Liver (tissue), 9 donors: ENCODE results near the gene CFAP157. TPM values are rescaled to one million over a fixed set of nuclear protein-coding genes. Genes with fewer than 3 reads are reported as not detected.

Experiments used
- DNase-seq: peaks from one replicate; pipeline ENCODE4 v3.0.0-alpha.2; 2017; ENCODE audit warnings: low spot score
- H3K27ac ChIP-seq, 2 donors: one replicate each; pipeline ENCODE4 v1.7.0; 2013; ENCODE audit warnings: inconsistent platforms in 2 of 2, low read length in 2 of 2, control low read depth in 1 of 2, low read depth in 1 of 2, mild to moderate bottlenecking in 1 of 2
- H3K27me3 ChIP-seq, 4 donors: one replicate each; pipeline versions ENCODE4 v1.6.1 to v1.7.0; 2013; ENCODE audit warnings: low read length in 3 of 4, inconsistent platforms in 1 of 4, mild to moderate bottlenecking in 1 of 4, moderate library complexity in 1 of 4; ENCODE audit not compliant: control insufficient read depth in 4 of 4, insufficient read depth in 4 of 4
- H3K36me3 ChIP-seq, 4 donors: one replicate each; pipeline versions ENCODE4 v1.6.1 to v1.7.0; 2013; ENCODE audit warnings: low read length in 3 of 4, mild to moderate bottlenecking in 3 of 4, low read depth in 1 of 4, moderate library complexity in 1 of 4; ENCODE audit not compliant: control insufficient read depth in 4 of 4, insufficient read depth in 3 of 4
- H3K4me1 ChIP-seq, 4 donors: one replicate each; pipeline versions ENCODE4 v1.6.1 to v1.7.0; 2013; ENCODE audit warnings: low read length in 3 of 4, mild to moderate bottlenecking in 3 of 4, moderate library complexity in 1 of 4; ENCODE audit not compliant: control insufficient read depth in 4 of 4, insufficient read depth in 4 of 4
- H3K4me3 ChIP-seq, 3 donors: one replicate each; pipeline versions ENCODE4 v1.6.1 to v1.7.0; 2013; ENCODE audit warnings: low read length in 3 of 3, control low read depth in 1 of 3, low read depth in 1 of 3, mild to moderate bottlenecking in 1 of 3
- H3K9ac ChIP-seq, 2 donors: one replicate each; pipeline ENCODE4 v1.7.0; 2013; ENCODE audit warnings: low read length in 2 of 2, mild to moderate bottlenecking in 2 of 2, moderate library complexity in 2 of 2, control low read depth in 1 of 2, low read depth in 1 of 2
- H3K9me3 ChIP-seq, 4 donors: one replicate each; pipeline versions ENCODE4 v1.6.1 to v1.7.0; 2013; ENCODE audit warnings: low read length in 3 of 4; ENCODE audit not compliant: control insufficient read depth in 4 of 4
- ATF3 ChIP-seq: IDR thresholded peaks from 2 replicates; pipeline ENCODE4 v1.6.1; 2016; ENCODE audit warnings: antibody characterized with exemption
- CTCF ChIP-seq: fragments of 150-350 bp; IDR thresholded peaks from 2 replicates; pipeline ENCODE4 v1.5.1; 2017; ENCODE audit warnings: improper control_type of control experiment, low read depth, low read length; ENCODE audit not compliant: missing input control
- EGR1 ChIP-seq, 2 donors: IDR thresholded peaks; 2 replicates each; pipeline ENCODE4 v1.6.1; 2016 to 2018; ENCODE audit warnings: antibody characterized with exemption in 2 of 2, low read depth in 2 of 2
- FOXA2 ChIP-seq: IDR thresholded peaks from 2 replicates; pipeline ENCODE4 v1.6.1; 2016; ENCODE audit warnings: antibody characterized with exemption
- GABPA ChIP-seq, 2 donors: IDR thresholded peaks in 1 of 2; conservative IDR thresholded peaks in 1 of 2; 2 replicates each; pipeline ENCODE4 v1.6.1; 2016; ENCODE audit warnings: antibody characterized with exemption in 2 of 2, mild to moderate bottlenecking in 1 of 2, moderate library complexity in 1 of 2
- HNF4A ChIP-seq, 2 donors: conservative IDR thresholded peaks; 2 replicates each; pipeline ENCODE4 v1.6.1; 2016; ENCODE audit warnings: antibody characterized with exemption in 2 of 2, mild to moderate bottlenecking in 2 of 2
- HNF4G ChIP-seq: IDR thresholded peaks from 2 replicates; pipeline ENCODE4 v1.6.1; 2016; ENCODE audit warnings: antibody characterized with exemption
- JUND ChIP-seq, 2 donors: IDR thresholded peaks; 2 replicates each; pipeline ENCODE4 v1.6.1; 2016; ENCODE audit warnings: antibody characterized with exemption in 2 of 2
- MAX ChIP-seq: IDR thresholded peaks from 2 replicates; pipeline ENCODE4 v1.6.1; 2016; ENCODE audit warnings: antibody characterized with exemption
- NR2F2 ChIP-seq: IDR thresholded peaks from 2 replicates; pipeline ENCODE4 v1.6.1; 2016; ENCODE audit warnings: antibody characterized with exemption
- RAD21 ChIP-seq, 2 donors: IDR thresholded peaks; 2 replicates each; pipeline ENCODE4 v1.6.1; 2016; ENCODE audit warnings: antibody characterized with exemption in 2 of 2, mild to moderate bottlenecking in 2 of 2
- REST ChIP-seq: IDR thresholded peaks from 2 replicates; pipeline ENCODE4 v1.6.1; 2016; ENCODE audit warnings: antibody characterized with exemption, mild to moderate bottlenecking
- RXRA ChIP-seq, 2 donors: IDR thresholded peaks; 2 replicates each; pipeline ENCODE4 v1.6.1; 2017 to 2018; ENCODE audit warnings: antibody characterized with exemption in 2 of 2, mild to moderate bottlenecking in 1 of 2
- SP1 ChIP-seq: IDR thresholded peaks from 2 replicates; pipeline ENCODE4 v1.6.1; 2018; ENCODE audit warnings: antibody characterized with exemption, mild to moderate bottlenecking
- TAF1 ChIP-seq: conservative IDR thresholded peaks from 2 replicates; pipeline ENCODE4 v1.6.1; 2016; ENCODE audit warnings: antibody characterized with exemption, mild to moderate bottlenecking
- YY1 ChIP-seq: IDR thresholded peaks from 2 replicates; pipeline ENCODE4 v1.6.1; 2016; ENCODE audit warnings: antibody characterized with exemption, mild to moderate bottlenecking
- ZBTB33 ChIP-seq: IDR thresholded peaks from 2 replicates; pipeline ENCODE4 v1.6.1; 2016; ENCODE audit warnings: antibody characterized with exemption
- WGBS: extraction: QIAGEN DNeasy Blood & Tissue Kit; methylation state at CpG from one replicate; pipeline ENCODE4 v1.1.7; 2013; 5-methylcytosine and 5-hydroxymethylcytosine counted together
- polyA plus RNA-seq, 2 donors: library from polyadenylated mRNA; stranded (reverse) in 1 of 2; unstranded in 1 of 2; fragments of 200-250 nt in 1 of 2; fragments of >200 nt in 1 of 2; fragmentation: Nextera tagmentation in 1 of 2; extraction: Ambion mirVana in 1 of 2; gene quantifications; one replicate each; pipeline versions ENCODE4 v1.2.1 to v1.2.3, GENCODE V29; 2013 to 2015
- total RNA-seq, 2 donors: library from RNA; depleted of rRNA; stranded (reverse); fragments of >200 nt; gene quantifications; one replicate each; pipeline ENCODE4 v1.2.3, GENCODE V29; 2014
- donor health status: healthy.
- donor health status: healthy.
- donor health status: healthy.
- donor health status: healthy.
- donor health status: healthy.

The CFAP157 gene
- total and polyA plus RNA-seq, 4 donors = 0.07 to 0.22 TPM; not detected in 2

GRCh38 chr9:127692071-127692470 is 14.7 kb upstream of the CFAP157 start:
- Histone ChIP-seq H3K9ac (no peak overlapping the region), H3K9me3 (no peaks in the 10 kb centered on the region), H3K27ac (no peak overlapping the region), H3K4me3 (no peak overlapping the region), H3K27me3 (no peaks in the 10 kb centered on the region), H3K4me1 (no peaks in the 10 kb centered on the region), H3K36me3 (peaks cover 0 to 6% (median 0%) of the 10 kb centered on the region in 4 donors)
- DNase-seq = no peak
- TF ChIP-seq ZBTB33 = no peak
- no peak for TF ChIP-seq GABPA (IDR thresholded peaks at IDR 0.05 in 1 of 2, conservative IDR thresholded peaks at IDR 0.05 in 1 of 2)
- TF ChIP-seq EGR1 (IDR thresholded peaks at IDR 0.05; ENCODE audit: low read depth in 2 of 2) = no peak
- no peak for TF ChIP-seq NR2F2
- TF ChIP-seq ATF3 = no peak
- TF ChIP-seq HNF4G = no peak
- TF ChIP-seq REST = no peak
- TF ChIP-seq CTCF = no peak
- TF ChIP-seq RXRA (IDR thresholded peaks at IDR 0.05) = no peak
- no peak for TF ChIP-seq YY1
- no peak for TF ChIP-seq SP1
- no peak for TF ChIP-seq FOXA2
- no peak for TF ChIP-seq HNF4A (conservative IDR thresholded peaks at IDR 0.05)
- no peak for TF ChIP-seq JUND (IDR thresholded peaks at IDR 0.05)
- TF ChIP-seq TAF1 = no peak
- TF ChIP-seq RAD21 (IDR thresholded peaks at IDR 0.05) = no peak
- WGBS = 89% methylated on average over 20 of the region's 20 CpGs

GRCh38 chr9:127693143-127693542 is 13.6 kb upstream of the CFAP157 start:
- no peak for DNase-seq
- no peak for TF ChIP-seq MAX
- TF ChIP-seq SP1 = no peak
- no peak for TF ChIP-seq ATF3
- no peak for TF ChIP-seq REST
- no peak for TF ChIP-seq EGR1 (IDR thresholded peaks at IDR 0.05; ENCODE audit: low read depth in 2 of 2)
- no peak for TF ChIP-seq GABPA (IDR thresholded peaks at IDR 0.05 in 1 of 2, conservative IDR thresholded peaks at IDR 0.05 in 1 of 2)
- TF ChIP-seq CTCF = no peak
- TF ChIP-seq TAF1 = no peak
- no peak for TF ChIP-seq HNF4A (conservative IDR thresholded peaks at IDR 0.05)

More at GRCh38 chr9:127693143-127693542, 13.6 kb upstream of the CFAP157 start:
- WGBS = 91% methylated on average over 10 of the region's 10 CpGs
- H3K4me1 ChIP-seq = no peaks in the 10 kb centered on the region
- no peak overlapping the region for H3K9ac ChIP-seq
- H3K36me3 ChIP-seq = peaks cover 0 to 6% (median 0%) of the 10 kb centered on the region in 4 donors
- no peaks in the 10 kb centered on the region for H3K9me3 ChIP-seq
- no peak overlapping the region for H3K4me3 ChIP-seq
- H3K27ac ChIP-seq = no peak overlapping the region
- H3K27me3 ChIP-seq = no peaks in the 10 kb centered on the region
